ENCODE results near the gene ABCC1. TPM values are rescaled to one million over a fixed set of nuclear protein-coding genes. Genes with fewer than 3 reads are reported as not detected.
A peak's percentile ranks its signal among the peaks of the same experiment; 100 is the strongest.

The ABCC1 gene
- polyA plus RNA-seq, 3 donors, result 1.4 to 23.6 (median 3.0) TPM

DNA sequence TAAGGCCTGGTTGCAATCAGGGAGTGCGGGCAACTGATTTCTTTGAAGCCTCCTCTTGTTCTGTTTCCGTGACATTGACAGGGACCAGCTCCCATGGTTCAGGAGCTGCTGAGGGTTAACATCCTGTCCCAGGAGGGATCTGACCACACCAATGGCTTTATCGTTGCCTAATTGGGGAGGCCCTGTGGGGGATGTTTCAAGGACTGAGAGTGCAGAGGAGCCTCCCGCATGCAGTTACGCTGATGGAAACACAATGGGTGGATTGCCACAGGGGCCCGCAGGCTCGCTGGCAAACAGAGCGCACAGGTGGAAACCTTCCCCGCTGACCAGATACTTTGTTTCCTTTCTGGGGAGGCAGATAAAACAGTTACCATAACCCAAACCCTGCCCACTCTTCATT lies 23.8 kb upstream of the ABCC1 start:
- WGBS (ENCODE audit: insufficient coverage), result 90% methylated on average over 9 of the region's 9 CpGs
- Histone ChIP-seq H3K9ac (ENCODE audit: insufficient read depth, low read length, poor library complexity, severe bottlenecking) (no peak overlapping the region), H3K27me3 (ENCODE audit: control insufficient read depth in 2 of 2, insufficient read depth in 2 of 2, low read length in 2 of 2) (no peaks in the 10 kb centered on the region), H3K36me3 (replicated peaks in 1 of 2; ENCODE audit: control insufficient read depth in 1 of 2, insufficient read depth in 2 of 2, low read length in 2 of 2) (no peaks in the 10 kb centered on the region), H3K9me3 (replicated peaks in 1 of 2; ENCODE audit: control insufficient read depth in 1 of 2, insufficient read depth in 1 of 2, low read length in 2 of 2) (no peaks in the 10 kb centered on the region), H3K79me2 (ENCODE audit: insufficient read depth, low read length) (no peaks in the 10 kb centered on the region), H3K4me1 (ENCODE audit: control insufficient read depth in 1 of 2, insufficient read depth in 2 of 2, low read length in 2 of 2) (peaks cover 3 to 7% of the 10 kb centered on the region in 2 donors), H3K4me3 (replicated peaks in 1 of 3; ENCODE audit: low read depth in 2 of 3, low read length in 3 of 3) (no peak overlapping the region), H4K20me1 (ENCODE audit: insufficient read depth, low read length) (no peaks in the 10 kb centered on the region), H3K4me2 (replicated peaks; ENCODE audit: extremely low read depth, low read length, poor library complexity, severe bottlenecking) (no peak overlapping the region), H3K27ac (ENCODE audit: low read depth in 1 of 2, low read length in 2 of 2) (no peak overlapping the region), H2AFZ (ENCODE audit: insufficient read depth, low read depth, low read length, poor library complexity, severe bottlenecking) (no peak overlapping the region)
- TF ChIP-seq CTCF (IDR thresholded peaks at IDR 0.05), result no peak
- Mint-ChIP-seq H3K4me3 (no peak overlapping the region), H3K27ac (no peak overlapping the region), H3K27me3 (ENCODE audit: low read depth in 3 of 3) (peaks cover 0 to 3% (median 0%) of the 10 kb centered on the region in 3 donors), H3K36me3 (no peaks in the 10 kb centered on the region), H3K9me3 (no peaks in the 10 kb centered on the region), H3K4me1 (peaks cover 7% of the 10 kb centered on the region)
- intact Hi-C loops (cut with micrococcal nuclease), result no loop called here
- DNase-seq, result no peak

- Histone ChIP-seq H3K27ac (ENCODE audit: low read depth in 1 of 2, low read length in 2 of 2) (no peak overlapping the region), H3K4me3 (replicated peaks in 1 of 3; ENCODE audit: low read depth in 2 of 3, low read length in 3 of 3) (no peak overlapping the region), H3K9ac (ENCODE audit: insufficient read depth, low read length, poor library complexity, severe bottlenecking) (no peak overlapping the region), H3K4me1 (ENCODE audit: control insufficient read depth in 1 of 2, insufficient read depth in 2 of 2, low read length in 2 of 2) (peaks cover 12 to 17% of the 10 kb centered on the region in 2 donors), H3K4me2 (replicated peaks; ENCODE audit: extremely low read depth, low read length, poor library complexity, severe bottlenecking) (no peak overlapping the region), H3K79me2 (ENCODE audit: insufficient read depth, low read length) (no peaks in the 10 kb centered on the region), H2AFZ (ENCODE audit: insufficient read depth, low read depth, low read length, poor library complexity, severe bottlenecking) (peak overlapping the region; percentile 22), H3K27me3 (ENCODE audit: control insufficient read depth in 2 of 2, insufficient read depth in 2 of 2, low read length in 2 of 2) (no peaks in the 10 kb centered on the region), H3K9me3 (replicated peaks in 1 of 2; ENCODE audit: control insufficient read depth in 1 of 2, insufficient read depth in 1 of 2, low read length in 2 of 2) (no peaks in the 10 kb centered on the region), H3K36me3 (replicated peaks in 1 of 2; ENCODE audit: control insufficient read depth in 1 of 2, insufficient read depth in 2 of 2, low read length in 2 of 2) (no peaks in the 10 kb centered on the region), H4K20me1 (ENCODE audit: insufficient read depth, low read length) (no peaks in the 10 kb centered on the region)
- Mint-ChIP-seq H3K4me1 (peaks cover 17% of the 10 kb centered on the region), H3K36me3 (no peaks in the 10 kb centered on the region), H3K9me3 (no peaks in the 10 kb centered on the region), H3K27ac (no peak overlapping the region), H3K27me3 (ENCODE audit: low read depth in 3 of 3) (peaks cover 0 to 3% (median 0%) of the 10 kb centered on the region in 3 donors), H3K4me3 (no peak overlapping the region)
- no peak for DNase-seq
- intact Hi-C loops (cut with micrococcal nuclease), result no loop called here
- 95% methylated on average over 13 of the region's 18 CpGs for WGBS (ENCODE audit: insufficient coverage)
- no peak for TF ChIP-seq CTCF (IDR thresholded peaks at IDR 0.05)
These were observed 20.9 kb upstream of the ABCC1 start for GRCh38 chr16:15928261-15929104.
